Stimulated activated CD4-positive, alpha-beta T cell treated with anti-CD3 and anti-CD28 coated beads, Interleukin-2, amount 100 ng/mL, for 48 hours (primary cell): Measurements from ENCODE around the gene YIF1A.
"Not testable (repeated sequence)": the region's sequence is repeated elsewhere in the genome, so short reads cannot be mapped to it uniquely, and the experiment has no call there.

Source experiments
- DNase-seq, 2 donors: peaks; one replicate each; pipeline ENCODE4 v3.0.0-alpha.2; 2020

The YIF1A gene

DNA sequence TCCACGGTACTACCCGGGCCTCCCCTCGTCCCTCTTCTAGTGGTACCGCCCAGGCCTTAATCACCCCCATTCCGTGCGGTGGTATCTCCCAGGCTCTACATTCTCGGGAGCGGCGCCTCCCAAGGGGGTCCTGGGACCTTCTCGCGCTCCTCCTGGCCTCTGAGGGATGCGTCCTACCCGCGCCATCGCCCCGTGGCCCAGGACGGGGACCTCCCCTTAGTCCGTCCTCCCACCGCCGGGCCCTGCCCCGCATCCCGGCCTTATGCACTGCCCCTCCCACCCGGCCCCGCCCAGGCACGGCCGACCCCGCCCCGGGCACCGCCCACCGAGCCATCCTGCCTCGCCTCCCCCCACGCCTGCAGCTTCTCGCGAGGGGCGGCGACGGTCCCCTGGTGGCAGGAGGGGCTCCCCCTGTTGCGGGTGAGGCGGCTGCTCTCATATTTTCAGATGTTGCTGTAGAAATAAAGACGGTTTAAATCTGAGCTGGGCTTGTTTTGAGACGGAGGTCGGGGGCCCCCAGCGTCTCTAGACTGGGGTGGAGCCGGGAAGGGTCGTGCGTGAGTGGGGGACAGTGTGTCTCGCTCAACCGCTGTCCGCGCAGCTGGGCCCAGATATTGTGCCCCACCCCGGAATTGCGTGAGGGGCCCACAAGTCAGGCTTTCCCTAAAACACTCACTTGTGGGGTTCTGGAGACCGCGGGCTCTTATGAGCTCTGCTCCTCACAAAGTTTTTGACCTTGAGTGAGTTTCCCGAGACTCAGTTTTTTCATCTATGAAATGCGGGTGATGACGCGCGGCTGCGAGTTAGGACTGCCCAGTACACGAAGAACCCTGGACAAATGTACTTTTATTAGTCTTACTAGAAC is 21.3 kb downstream of the YIF1A start:
- DNase-seq = peak; percentile 83 to 85

DNA sequence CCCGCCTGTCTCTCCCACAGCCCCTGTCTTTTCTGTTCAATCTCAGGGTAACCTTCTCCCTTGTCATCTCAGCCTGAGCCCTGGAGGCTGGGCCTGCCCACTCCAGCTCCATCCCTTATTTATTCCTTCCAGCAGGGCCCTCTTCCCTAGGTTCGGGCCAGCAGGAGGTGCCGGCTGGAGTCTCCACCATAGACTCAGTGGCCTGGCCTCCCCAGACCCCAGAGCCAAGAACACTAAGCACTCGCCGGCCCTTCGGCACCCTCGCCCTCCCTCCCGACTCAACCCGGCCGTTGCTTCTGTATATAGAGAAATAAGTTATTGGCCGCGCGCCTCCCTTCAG is 21.9 kb downstream of the YIF1A start:
- DNase-seq = no peak

DNA sequence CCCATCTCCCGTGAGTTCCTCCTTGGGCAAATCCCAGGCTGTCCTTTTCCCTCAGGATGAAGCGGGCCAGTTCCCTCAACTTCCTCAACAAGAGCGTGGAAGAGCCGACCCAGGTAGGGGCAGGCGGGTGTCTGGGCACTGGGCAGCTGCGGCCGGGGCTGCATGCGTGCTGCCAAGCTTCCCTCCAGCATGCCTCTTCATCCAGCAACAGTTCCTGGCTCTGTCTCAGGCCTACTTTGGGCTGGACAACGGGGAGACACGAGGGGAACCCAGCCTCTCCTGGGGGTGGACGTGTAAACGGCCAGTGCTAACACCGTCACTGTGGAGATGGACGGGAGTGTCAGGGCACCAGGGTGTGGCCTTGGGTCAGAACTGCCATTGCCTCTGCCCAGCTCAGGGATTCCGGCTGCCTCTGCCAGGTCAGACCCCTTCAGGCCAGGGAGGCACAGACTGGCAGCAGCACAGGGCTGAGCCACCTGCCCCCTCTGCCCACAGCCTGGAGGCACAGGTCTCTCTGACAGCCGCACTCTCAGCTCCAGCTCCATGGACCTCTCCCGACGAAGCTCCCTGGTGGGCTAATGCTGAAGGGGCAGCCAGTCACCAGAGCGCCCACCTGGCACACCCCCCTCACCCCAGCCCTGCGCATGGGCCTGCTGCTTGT is 22.4 kb downstream of the YIF1A start:
- DNase-seq = no peak

- DNase-seq = no peak
Observed at GRCh38 chr11:66265531-66266377, 23.2 kb downstream of the YIF1A start.

DNA sequence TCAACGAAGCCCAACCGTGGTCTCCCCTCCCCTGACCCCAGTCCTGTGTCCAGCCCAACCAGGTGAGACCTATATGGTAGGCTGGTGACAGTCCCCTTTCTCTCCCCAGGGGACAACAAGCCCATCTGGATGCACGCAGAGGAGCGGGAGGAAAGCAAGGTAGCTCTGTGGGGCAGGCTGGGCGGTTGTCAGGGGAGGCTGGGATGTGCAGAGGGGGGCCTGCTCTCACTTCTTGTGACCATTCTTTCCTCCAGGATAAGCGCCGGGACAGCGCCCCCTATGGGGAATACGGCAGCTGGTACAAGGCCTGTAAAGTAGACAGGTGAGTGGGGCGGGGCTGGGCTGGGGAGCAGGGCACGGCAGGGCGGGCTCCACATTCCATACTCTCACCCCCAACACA is 24.0 kb downstream of the YIF1A start:
- DNase-seq = peak in 1 of 2 donors; percentile 50

DNA sequence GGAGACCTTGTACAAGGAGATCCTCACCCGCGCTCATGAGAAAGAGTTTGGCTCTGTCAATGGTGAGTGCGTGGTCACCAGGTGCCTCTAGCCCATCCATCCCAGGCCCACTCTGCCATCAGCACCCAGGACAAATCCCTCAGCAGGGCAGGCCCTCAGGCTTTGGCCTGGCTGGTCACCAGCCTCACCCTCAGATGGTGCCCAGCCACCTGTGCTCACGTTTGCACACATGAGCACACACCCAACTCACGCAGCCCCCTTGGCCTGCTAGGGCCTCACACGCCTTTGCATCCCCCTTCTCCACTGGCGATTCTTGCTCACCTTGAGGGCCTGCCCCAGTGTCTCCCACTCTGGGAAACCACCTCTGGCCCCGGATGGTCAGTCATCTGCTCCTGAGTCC is 24.6 kb downstream of the YIF1A start:
- DNase-seq = no peak

- DNase-seq = no peak
Observed at GRCh38 chr11:66263785-66264184, 25.2 kb downstream of the YIF1A start.

DNA sequence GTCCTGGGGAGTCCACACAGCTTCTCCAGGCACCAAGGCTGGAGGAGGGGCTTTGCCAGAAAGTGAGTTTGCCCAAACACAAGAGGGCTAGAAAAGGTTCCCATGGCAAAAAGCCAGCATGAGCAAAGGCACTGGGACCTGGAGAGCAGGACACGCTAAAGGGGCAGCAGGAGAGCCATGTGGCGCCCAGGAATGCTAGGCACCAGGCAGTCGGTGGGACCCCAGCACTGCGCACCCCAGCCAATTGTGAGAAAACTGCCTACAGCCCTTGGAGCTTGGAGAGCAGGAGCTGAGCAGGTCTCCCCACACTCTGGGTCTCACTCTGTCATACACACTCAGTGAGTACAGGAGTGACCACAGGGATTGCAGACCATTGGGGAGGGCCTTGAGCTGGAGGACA is 25.7 kb downstream of the YIF1A start:
- no peak for DNase-seq

GRCh38 chr11:66262696-66263095 is 26.2 kb downstream of the YIF1A start:
- no peak for DNase-seq

DNA sequence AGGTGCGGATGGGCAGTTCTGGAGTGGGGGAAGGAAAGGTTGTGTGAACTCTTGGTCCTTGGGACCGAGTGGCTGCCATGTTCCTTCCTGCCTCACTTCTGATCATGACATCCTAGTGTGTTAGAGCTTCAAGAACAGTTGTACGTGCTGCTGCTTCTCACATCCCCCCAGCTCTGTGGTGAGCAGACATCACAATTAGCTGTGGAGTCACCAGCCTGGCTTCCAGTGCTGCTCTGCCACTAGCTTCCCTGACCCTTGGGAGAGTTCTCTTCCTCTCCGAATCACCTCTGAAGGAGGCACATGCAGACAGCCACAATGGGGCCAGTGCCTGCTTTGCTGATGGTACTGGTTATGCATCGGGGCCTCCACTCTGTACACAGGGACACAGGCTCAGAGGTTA is 26.8 kb downstream of the YIF1A start:
- no peak for DNase-seq

DNA sequence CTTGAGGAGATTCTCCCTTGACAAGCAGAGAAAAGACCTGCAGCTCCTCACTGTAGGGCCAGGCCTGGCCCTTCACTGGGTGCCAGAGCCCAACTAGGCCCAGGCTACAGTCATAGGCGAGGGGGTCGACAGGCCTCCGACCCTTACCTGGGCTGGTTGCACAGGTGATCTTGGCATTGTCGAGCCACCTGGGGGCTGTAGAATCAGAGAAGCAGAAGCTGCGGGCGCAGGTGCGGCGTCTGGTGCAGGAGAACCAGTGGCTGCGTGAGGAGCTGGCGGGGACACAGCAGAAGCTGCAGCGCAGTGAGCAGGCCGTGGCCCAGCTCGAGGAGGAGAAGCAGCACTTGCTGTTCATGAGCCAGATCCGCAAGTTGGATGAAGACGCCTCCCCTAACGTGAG is 27.4 kb downstream of the YIF1A start:
- no peak for DNase-seq

GRCh38 chr11:66259956-66260355 is 29.0 kb downstream of the YIF1A start:
- DNase-seq = no peak

DNA sequence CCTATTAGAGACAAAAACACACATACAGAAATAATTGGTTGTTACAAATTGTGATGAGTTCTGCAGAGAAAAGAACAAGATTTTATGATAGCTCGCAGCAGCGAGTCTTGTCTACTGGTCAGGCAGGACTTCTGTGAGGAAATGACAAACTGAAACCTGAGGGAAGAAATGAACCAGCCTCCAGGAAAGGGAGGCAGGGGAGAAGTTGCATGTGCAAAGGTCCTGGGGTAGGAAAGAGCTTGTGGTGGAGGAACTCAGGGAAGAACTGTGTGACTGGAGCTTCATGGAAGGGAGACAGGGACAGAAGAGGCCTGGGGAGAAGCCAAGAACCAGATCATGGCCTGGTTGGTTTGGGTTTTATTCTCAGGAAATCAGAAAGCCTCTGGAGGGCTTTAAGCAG is 29.7 kb downstream of the YIF1A start:
- DNase-seq = no peak

- no peak for DNase-seq
Observed at GRCh38 chr11:66258473-66258893, 30.5 kb downstream of the YIF1A start.

DNA sequence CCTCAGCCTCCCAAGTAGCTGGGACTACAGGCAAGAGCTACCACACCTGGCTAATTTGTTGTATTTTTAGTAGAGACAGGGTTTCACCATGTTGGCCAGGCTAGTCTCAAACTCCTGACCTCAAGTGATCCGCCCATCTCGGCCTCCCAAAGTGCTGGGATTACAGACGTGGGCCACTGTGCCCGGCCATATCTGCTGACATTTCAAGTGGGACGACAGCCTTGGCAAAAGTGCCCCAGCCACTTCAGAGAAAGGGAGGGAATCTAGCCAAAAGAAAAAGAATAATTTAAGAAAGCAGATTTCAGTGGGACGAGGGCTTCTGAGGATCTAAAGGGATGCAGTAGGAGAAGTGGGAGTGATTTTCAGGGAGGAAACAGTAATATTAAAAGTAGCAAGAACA is 35.9 kb downstream of the YIF1A start:
- not testable (repeated sequence) for DNase-seq

DNA sequence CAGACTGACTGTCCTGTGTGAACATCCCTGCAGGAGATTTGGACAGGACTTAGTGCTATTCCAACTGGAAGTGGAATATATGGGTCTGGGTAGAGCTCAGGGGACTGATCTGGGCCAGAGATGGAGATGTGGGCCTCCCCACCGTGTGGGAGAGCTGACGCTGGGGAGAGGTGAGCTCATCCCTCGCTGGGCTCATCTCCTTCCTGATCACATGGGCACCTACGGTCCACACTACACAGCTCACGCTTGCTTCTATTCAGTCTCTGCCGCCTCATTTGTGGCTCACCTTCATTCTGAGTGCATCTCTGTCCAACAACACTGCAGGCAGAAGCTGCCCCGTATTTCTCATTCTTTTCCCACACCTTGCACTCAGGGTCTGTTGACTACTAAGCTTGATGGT is 37.1 kb downstream of the YIF1A start:
- no peak for DNase-seq

DNA sequence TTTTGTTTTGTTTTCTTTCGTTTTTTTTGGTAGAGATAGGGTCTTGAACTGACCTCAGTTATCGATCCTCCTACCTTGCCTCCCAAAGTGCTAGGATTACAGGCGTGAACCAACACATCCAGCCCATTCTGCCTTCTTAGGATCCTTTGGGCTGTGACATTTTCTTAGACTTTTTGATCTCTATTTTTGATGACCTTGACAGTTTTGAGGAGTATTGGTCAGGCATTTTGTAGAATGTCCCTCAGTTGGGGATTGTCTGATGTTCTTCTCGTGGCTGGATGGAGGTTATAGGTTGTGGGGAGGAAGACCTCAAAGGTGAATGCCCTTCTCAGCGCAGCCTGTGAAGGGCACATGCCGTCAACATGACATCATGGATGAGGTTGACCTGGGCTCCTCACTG is 40.0 kb downstream of the YIF1A start:
- no peak for DNase-seq

- DNase-seq = no peak
Observed at GRCh38 chr11:66247801-66248200, 41.1 kb downstream of the YIF1A start.

DNA sequence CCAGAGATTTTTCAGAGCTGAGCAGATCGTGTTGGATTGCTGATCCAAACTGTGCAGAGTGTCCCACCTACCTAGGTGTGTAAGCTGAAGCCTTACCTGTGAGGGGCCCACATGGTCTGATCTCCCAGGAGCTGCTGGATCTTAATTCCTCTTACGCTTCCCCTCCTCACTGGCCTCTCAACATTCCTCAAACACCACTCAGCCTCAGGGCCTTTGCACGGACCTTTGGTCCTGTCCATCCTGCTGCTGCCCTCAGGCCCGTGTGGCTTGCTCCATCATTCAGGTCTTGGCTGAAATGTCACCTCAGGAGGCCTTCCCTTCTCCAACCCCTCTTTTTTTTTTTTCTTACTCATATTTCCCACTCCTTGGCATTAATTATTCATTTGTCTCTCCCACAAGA is 41.6 kb downstream of the YIF1A start:
- no peak for DNase-seq

- DNase-seq = no peak
Observed at GRCh38 chr11:66243782-66244535, 45.0 kb downstream of the YIF1A start.

DNA sequence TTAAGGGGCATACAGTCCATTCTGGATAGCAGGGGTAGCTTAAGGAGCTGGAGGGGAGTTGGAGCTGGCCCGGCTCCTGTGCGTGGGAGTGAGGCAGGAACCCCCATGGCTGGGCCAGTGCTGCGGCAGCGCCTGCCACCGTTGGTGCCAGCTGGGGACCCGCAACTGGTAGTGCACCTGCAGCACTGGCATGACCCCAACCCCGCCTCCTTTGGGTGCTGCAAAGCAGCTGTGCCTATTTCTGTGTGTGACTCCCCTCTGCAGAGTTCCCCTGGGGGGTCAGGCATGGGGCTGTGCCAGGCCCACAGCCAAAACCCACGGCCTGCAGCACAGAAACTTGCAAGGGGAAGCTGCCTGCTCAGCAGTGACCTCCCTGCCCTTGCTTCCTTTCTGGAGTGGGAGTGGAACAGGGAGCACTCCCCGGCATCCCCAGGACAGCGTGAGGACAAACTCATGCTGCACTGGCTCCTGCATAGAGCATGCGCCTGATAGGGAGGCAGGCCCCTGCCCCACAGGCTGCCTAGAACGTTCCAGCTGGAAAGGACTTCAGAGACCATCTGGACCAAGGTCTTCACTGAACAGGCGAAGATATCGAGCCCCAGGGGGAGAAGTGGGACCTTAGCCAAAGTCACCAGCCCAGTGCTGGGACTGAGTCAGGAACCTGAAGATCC is 46.7 kb downstream of the YIF1A start:
- no peak for DNase-seq

GRCh38 chr11:66240781-66241136 is 48.2 kb downstream of the YIF1A start:
- no peak for DNase-seq
